A549 (cell line): Measurements from ENCODE around the gene HTR2A.

Experiments used
- CTCF ChIP-seq: fragments of >200 bp; sonication (Bioruptor Twin); formaldehyde crosslinking; IDR thresholded peaks from 3 replicates; pipeline ENCODE4 v1.5.1; 2016
- ESRRA ChIP-seq: fragments of 150-350 bp; IDR thresholded peaks from 2 replicates; pipeline ENCODE4 v1.6.1; 2014; ENCODE audit warnings: mild to moderate bottlenecking, low read length, borderline replicate concordance
- POLR2A ChIP-seq: IDR thresholded peaks from 2 replicates; pipeline ENCODE4 v1.6.1; 2012; ENCODE audit warnings: mild to moderate bottlenecking, low read length
- USF2 ChIP-seq: fragments of 450-650 bp; IDR thresholded peaks from 2 replicates; pipeline ENCODE4 v1.6.1; 2014; ENCODE audit warnings: antibody characterized with exemption

GRCh38 chr13:46803586-46803985 lies 93.3 kb downstream of the HTR2A start:
- TF ChIP-seq POLR2A = no peak
- TF ChIP-seq ESRRA = no peak
- no peak for TF ChIP-seq CTCF
- TF ChIP-seq USF2 = no peak
